Endothelial cell of umbilical vein (primary cell): ENCODE data around the gene SHOC2. TPM values are rescaled to one million over a fixed set of nuclear protein-coding genes. Genes with fewer than 3 reads are reported as not detected.

Source experiments
- BruUV-seq: library from RNA; stranded (reverse); fragments of 400-500 nt; replicated peaks from 2 replicates; lab custom pipeline; 2021; lab: Mats Ljungman, UMichigan
- CTCF ChIA-PET: fragments of 300-600, 350-600 bp; sonication (Branson Sonifier 250); formaldehyde crosslinking; loops from one replicate; lab custom pipeline; 2021; ENCODE audit warnings: antibody characterized with exemption, inconsistent platforms; lab: Charles Lee
- POLR2A ChIA-PET: fragments of 300-600, 350-600 bp; sonication (Branson Sonifier 250); formaldehyde crosslinking; loops from one replicate; lab custom pipeline; 2021; ENCODE audit warnings: antibody characterized with exemption, inconsistent platforms; lab: Charles Lee
- DNase-seq: peaks from one replicate; pipeline ENCODE4 v3.0.0-alpha.2; 2011; ENCODE audit warnings: low read depth, low spot score
- FAIRE-seq: peaks from 2 replicates; lab custom pipeline; 2011; peaks lifted over from hg19 to GRCh38; lab: Jason Lieb, UNC
- H2AFZ ChIP-seq: 2 replicates; pipeline ENCODE4 v1.6.0; 2012; ENCODE audit warnings: low read depth, low read length, control low read depth, inconsistent platforms
- H3K27ac ChIP-seq: 2 replicates; pipeline ENCODE4 v1.5.1; 2011; ENCODE audit warnings: low read depth, mild to moderate bottlenecking, control low read depth, low read length, moderate library complexity; ENCODE audit not compliant: insufficient read depth
- H3K27me3 ChIP-seq, 2 experiments: 2 replicates each; pipeline versions ENCODE4 v1.6.0 to v1.6.1; 2011; ENCODE audit warnings: low read length in 2 of 2, mixed read lengths in 1 of 2; ENCODE audit not compliant: control insufficient read depth in 2 of 2, insufficient read depth in 2 of 2
- H3K36me3 ChIP-seq, 2 experiments: 2 replicates in 1 of 2; 3 replicates in 1 of 2; pipeline ENCODE4 v1.5.1; 2011; ENCODE audit warnings: low read length in 2 of 2, mild to moderate bottlenecking in 1 of 2, moderate library complexity in 1 of 2; ENCODE audit not compliant: control insufficient read depth in 2 of 2, insufficient read depth in 2 of 2; ENCODE audit errors: extremely low read depth in 1 of 2
- H3K4me1 ChIP-seq: 3 replicates; pipeline ENCODE4 v1.5.1; 2011; ENCODE audit warnings: mild to moderate bottlenecking, low read length; ENCODE audit not compliant: control insufficient read depth, insufficient read depth; ENCODE audit errors: extremely low read depth
- H3K4me2 ChIP-seq: 2 replicates; pipeline ENCODE4 v1.6.1; 2011; ENCODE audit warnings: low read length, control low read depth, mixed read lengths; ENCODE audit not compliant: insufficient read depth
- H3K4me3 ChIP-seq, 3 experiments: fragments of 200-600 bp in 1 of 3; sonication (generic), shearing (Covaris generic) in 1 of 3; replicated peaks in 1 of 3; 2 replicates each; pipeline ENCODE4 v1.5.1; 2011 to 2016; ENCODE audit warnings: control low read depth in 3 of 3, low read length in 3 of 3, mild to moderate bottlenecking in 2 of 3, inconsistent platforms in 1 of 3, low read depth in 1 of 3, moderate library complexity in 1 of 3; ENCODE audit not compliant: insufficient read depth in 1 of 3
- H3K79me2 ChIP-seq: 2 replicates; pipeline ENCODE4 v1.6.0; 2012; ENCODE audit warnings: low read length, inconsistent platforms; ENCODE audit not compliant: control insufficient read depth, insufficient read depth
- H3K9ac ChIP-seq: replicated peaks from 2 replicates; pipeline ENCODE3; 2011; ENCODE audit warnings: low read length, control low read depth; ENCODE audit not compliant: insufficient read depth; ENCODE audit errors: extremely low read depth
- H3K9me1 ChIP-seq: replicated peaks from 3 replicates; pipeline ENCODE4 v1.6.0; 2011; ENCODE audit warnings: mild to moderate bottlenecking, low read length; ENCODE audit not compliant: control insufficient read depth, insufficient read depth; ENCODE audit errors: extremely low read depth
- H3K9me3 ChIP-seq: replicated peaks from 2 replicates; pipeline ENCODE4 v1.5.1; 2012; ENCODE audit warnings: low read length, inconsistent platforms; ENCODE audit not compliant: control insufficient read depth, insufficient read depth
- H4K20me1 ChIP-seq: replicated peaks from 2 replicates; pipeline ENCODE3; 2011; ENCODE audit warnings: mild to moderate bottlenecking, low read length; ENCODE audit not compliant: control insufficient read depth, insufficient read depth; ENCODE audit errors: extremely low read depth
- EZH2 ChIP-seq: IDR thresholded peaks from 2 replicates; pipeline ENCODE4 v1.6.1; 2012; ENCODE audit warnings: borderline replicate concordance, low read depth, mild to moderate bottlenecking, moderate library complexity, low read length, inconsistent platforms; ENCODE audit not compliant: severe bottlenecking
- FOS ChIP-seq: IDR thresholded peaks from 2 replicates; pipeline ENCODE4 v1.6.1; 2011; ENCODE audit warnings: mild to moderate bottlenecking, low read length, moderate library complexity, borderline replicate concordance; ENCODE audit not compliant: insufficient read depth
- GATA2 ChIP-seq: IDR thresholded peaks from 2 replicates; pipeline ENCODE4 v1.7.0; 2011; ENCODE audit warnings: low read depth, mild to moderate bottlenecking, moderate library complexity, mixed read lengths, low read length; ENCODE audit not compliant: insufficient read length, insufficient read depth
- JUN ChIP-seq: IDR thresholded peaks from 2 replicates; pipeline ENCODE4 v1.6.1; 2011; ENCODE audit warnings: borderline replicate concordance, low read depth; ENCODE audit not compliant: insufficient read length, insufficient read depth
- MYC ChIP-seq: IDR thresholded peaks from one replicate; pipeline ENCODE4 v1.6.1; 2011; ENCODE audit warnings: mild to moderate bottlenecking, low read depth, low read length
- POLR2A ChIP-seq: IDR thresholded peaks from 2 replicates; pipeline ENCODE4 v1.6.1; 2012; ENCODE audit warnings: low read depth, mild to moderate bottlenecking, control low read depth, low read length
- POLR2AphosphoS5 ChIP-seq: IDR thresholded peaks from 2 replicates; pipeline ENCODE4 v1.6.1; 2012; ENCODE audit warnings: low read depth, mild to moderate bottlenecking, control low read depth, low read length, moderate library complexity; ENCODE audit not compliant: insufficient read depth
- dilution Hi-C: fragments of 300-500 bp; cut with MboI; formaldehyde crosslinking; loops from one replicate; pipeline ENCODE4 v1.15.0; 2019; ENCODE audit warnings: low sequenced_read_pairs; ENCODE audit not compliant: extremely low pct_ligation_motif_present
- intact Hi-C: fragments of 100-400 bp; cut with micrococcal nuclease; formaldehyde crosslinking; loops from one replicate; pipeline ENCODE4 v1.10.0; 2022
- polyA plus RNA-seq, 4 experiments: library from polyadenylated mRNA; depleted of rRNA in 3 of 4; stranded (reverse) in 3 of 4; unstranded in 1 of 4; fragments of >200 nt; gene quantifications; 2 replicates each; pipeline versions ENCODE4 v1.2.1 to v1.2.3, GENCODE V29; 2011 to 2012; ENCODE audit warnings: missing spikeins in 1 of 4
- total RNA-seq: library from RNA; stranded (reverse); gene quantifications from 2 replicates; pipeline ENCODE4 v1.2.3, GENCODE V29; 2021
- TF ChIP-seq, protein P1 (sequence below): IDR thresholded peaks from 2 replicates; pipeline ENCODE4 v1.6.1; 2011; ENCODE audit not compliant: insufficient read depth, insufficient read length
- TF ChIP-seq, protein P2 (sequence below), 2 donors: IDR thresholded peaks; 1 replicate in 1 of 2; 2 replicates in 1 of 2; pipeline ENCODE4 v1.5.1; 2011; ENCODE audit warnings: low read length in 2 of 2, mild to moderate bottlenecking in 2 of 2, moderate library complexity in 2 of 2, control low read depth in 1 of 2, inconsistent platforms in 1 of 2, low read depth in 1 of 2; ENCODE audit not compliant: insufficient read depth in 1 of 2; ENCODE audit errors: extremely low read depth in 1 of 2

The SHOC2 gene
- total and polyA plus RNA-seq, 2 donors (not counting 3 experiments of a cell fraction or from before 2014, with no cell fraction given) = 13.0 to 37.1 TPM

DNA sequence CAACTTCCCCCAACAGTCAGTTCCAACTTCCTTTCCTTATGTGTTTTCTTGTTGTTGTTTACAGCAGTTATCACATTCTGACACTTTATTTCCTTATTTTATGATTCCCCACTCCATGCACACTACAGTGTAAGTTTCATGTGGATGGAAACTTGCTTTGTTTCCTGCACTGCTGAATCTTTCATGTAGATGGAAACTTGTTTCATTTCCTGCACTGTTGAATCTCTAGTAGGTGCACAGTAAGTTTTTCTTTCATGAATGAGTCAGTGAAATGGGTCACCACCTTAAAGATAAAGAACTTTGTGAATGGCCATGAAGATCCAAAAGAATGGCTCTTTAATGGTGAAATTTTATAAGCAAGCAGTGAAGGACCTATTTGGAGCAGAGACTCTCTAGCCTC lies 61.4 kb downstream of the SHOC2 start:
- no peak for DNase-seq
- no peaks in the 10 kb centered on the region for H3K36me3 ChIP-seq
- dilution Hi-C loops = no loop called here
- H3K4me3 ChIP-seq = no peak overlapping the region
- TF ChIP-seq MYC = no peak
- no peak for TF ChIP-seq JUN
- peaks cover 48% of the 10 kb centered on the region for H3K79me2 ChIP-seq
- no TSS peak for BruUV-seq
- no peak overlapping the region for H2AFZ ChIP-seq
- ChIA-PET CTCF (no interaction called here), POLR2A (no interaction called here)
- H3K4me1 ChIP-seq = no peaks in the 10 kb centered on the region
- H4K20me1 ChIP-seq = no peaks in the 10 kb centered on the region
- H3K9me3 ChIP-seq = no peaks in the 10 kb centered on the region
- H3K9me1 ChIP-seq = no peaks in the 10 kb centered on the region
- no peak overlapping the region for H3K27ac ChIP-seq
- FAIRE-seq = no peak
- no peak overlapping the region for H3K9ac ChIP-seq
- no peak overlapping the region for H3K4me2 ChIP-seq
- H3K27me3 ChIP-seq = no peaks in the 10 kb centered on the region
- intact Hi-C loops = no loop called here

DNA sequence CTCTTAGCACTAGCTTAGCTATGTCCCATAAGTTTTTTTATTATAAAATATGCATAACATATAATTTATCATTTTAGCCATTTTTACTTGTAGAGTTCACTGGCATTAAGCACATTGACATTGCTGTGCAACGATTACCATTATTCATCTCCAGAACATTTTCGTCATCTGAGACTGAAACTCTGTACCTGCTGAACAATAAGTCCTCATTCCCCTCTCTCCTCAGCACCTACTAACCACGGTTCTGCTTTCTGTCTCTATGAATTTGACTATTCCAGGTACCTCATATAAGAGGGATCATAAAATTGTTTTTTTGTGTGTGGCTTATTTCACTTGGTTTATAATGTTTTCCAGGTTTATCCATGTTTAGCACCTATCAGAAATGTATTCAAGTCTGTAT lies 64.1 kb downstream of the SHOC2 start:
- dilution Hi-C loops = no loop called here
- no peaks in the 10 kb centered on the region for H3K9me3 ChIP-seq
- CTCF ChIA-PET = no interaction called here
- intact Hi-C loops = no loop called here
- DNase-seq (no peak), FAIRE-seq (no peak)
- no peaks in the 10 kb centered on the region for H4K20me1 ChIP-seq
- H3K4me3 ChIP-seq = no peak overlapping the region
- TF ChIP-seq EZH2 (no peak), FOS (no peak), GATA2 (no peak), POLR2A (no peak), JUN (no peak), POLR2AphosphoS5 (no peak), MYC (no peak)
- TF ChIP-seq, protein P1, sequence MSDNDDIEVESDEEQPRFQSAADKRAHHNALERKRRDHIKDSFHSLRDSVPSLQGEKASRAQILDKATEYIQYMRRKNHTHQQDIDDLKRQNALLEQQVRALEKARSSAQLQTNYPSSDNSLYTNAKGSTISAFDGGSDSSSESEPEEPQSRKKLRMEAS = no peak
- TF ChIP-seq, protein P2, sequence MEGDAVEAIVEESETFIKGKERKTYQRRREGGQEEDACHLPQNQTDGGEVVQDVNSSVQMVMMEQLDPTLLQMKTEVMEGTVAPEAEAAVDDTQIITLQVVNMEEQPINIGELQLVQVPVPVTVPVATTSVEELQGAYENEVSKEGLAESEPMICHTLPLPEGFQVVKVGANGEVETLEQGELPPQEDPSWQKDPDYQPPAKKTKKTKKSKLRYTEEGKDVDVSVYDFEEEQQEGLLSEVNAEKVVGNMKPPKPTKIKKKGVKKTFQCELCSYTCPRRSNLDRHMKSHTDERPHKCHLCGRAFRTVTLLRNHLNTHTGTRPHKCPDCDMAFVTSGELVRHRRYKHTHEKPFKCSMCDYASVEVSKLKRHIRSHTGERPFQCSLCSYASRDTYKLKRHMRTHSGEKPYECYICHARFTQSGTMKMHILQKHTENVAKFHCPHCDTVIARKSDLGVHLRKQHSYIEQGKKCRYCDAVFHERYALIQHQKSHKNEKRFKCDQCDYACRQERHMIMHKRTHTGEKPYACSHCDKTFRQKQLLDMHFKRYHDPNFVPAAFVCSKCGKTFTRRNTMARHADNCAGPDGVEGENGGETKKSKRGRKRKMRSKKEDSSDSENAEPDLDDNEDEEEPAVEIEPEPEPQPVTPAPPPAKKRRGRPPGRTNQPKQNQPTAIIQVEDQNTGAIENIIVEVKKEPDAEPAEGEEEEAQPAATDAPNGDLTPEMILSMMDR (IDR thresholded peaks at IDR 0.05; ENCODE audit: extremely low read depth in 1 of 2, insufficient read depth in 1 of 2, low read depth in 1 of 2, low read length in 2 of 2) = no peak
- H2AFZ ChIP-seq = no peak overlapping the region
- H3K79me2 ChIP-seq = peaks cover 29% of the 10 kb centered on the region
- H3K4me1 ChIP-seq = no peaks in the 10 kb centered on the region
- H3K36me3 ChIP-seq = no peaks in the 10 kb centered on the region
- POLR2A ChIA-PET = no interaction called here
- H3K27me3 ChIP-seq = no peaks in the 10 kb centered on the region
- BruUV-seq = no TSS peak
- H3K9me1 ChIP-seq = no peaks in the 10 kb centered on the region
- no peak overlapping the region for H3K4me2 ChIP-seq
- no peak overlapping the region for H3K27ac ChIP-seq
- no peak overlapping the region for H3K9ac ChIP-seq
